ENCODE results near the gene ZFP90. TPM values are rescaled to one million over a fixed set of nuclear protein-coding genes. Genes with fewer than 3 reads are reported as not detected.
"Not testable (repeated sequence)": the region's sequence is repeated elsewhere in the genome, so short reads cannot be mapped to it uniquely, and the experiment has no call there.

The ZFP90 gene
- total RNA-seq, 1 experiment from 2014 or later: 21.8 TPM

DNA sequence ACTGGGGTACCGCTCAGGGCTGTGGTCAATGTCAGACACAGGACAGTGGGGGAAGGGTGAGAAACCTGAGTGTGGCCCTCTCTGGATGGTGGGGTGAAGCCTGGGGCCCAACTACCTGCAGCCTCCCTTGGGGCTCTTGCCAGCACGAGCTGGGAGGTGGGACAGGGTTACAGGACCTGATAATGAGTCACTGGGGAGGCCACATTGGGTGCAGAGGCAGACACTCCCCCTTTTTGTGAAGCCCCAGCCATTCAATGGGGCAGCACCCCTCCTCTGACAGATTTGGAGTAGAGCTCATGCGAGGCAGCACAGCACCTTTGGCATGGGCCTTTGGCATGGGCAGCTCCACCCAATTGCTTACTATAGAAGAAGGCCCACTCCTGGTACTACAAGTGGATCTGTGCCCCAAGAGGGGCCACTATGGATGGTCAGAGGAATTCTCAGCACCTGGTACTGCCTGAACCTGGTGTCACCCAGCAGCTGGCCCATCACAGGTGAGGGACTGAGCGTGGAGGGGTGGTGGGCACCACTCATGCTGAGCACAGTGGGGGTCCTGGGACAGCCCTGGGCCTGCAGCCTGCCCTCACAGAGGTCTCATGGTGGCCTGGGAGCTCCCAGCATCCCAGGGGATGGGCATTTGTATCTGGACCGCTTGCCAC, 45.5 kb upstream of the ZFP90 start:
- Histone ChIP-seq H3K9me2 (ENCODE audit: insufficient read depth) (no peaks in the 10 kb centered on the region), H3K79me2 (ENCODE audit: insufficient read depth, low read length) (no peaks in the 10 kb centered on the region), H4K20me1 (ENCODE audit: insufficient read depth) (no peaks in the 10 kb centered on the region), H3K9ac (ENCODE audit: low read length) (no peak overlapping the region), H3K27ac (ENCODE audit: low read depth, low read length) (no peak overlapping the region), H3K9me3 (ENCODE audit: control insufficient read depth in 1 of 2, insufficient read depth in 1 of 2, low read depth in 1 of 2, low read length in 2 of 2) (no peaks in the 10 kb centered on the region), H3K27me3 (ENCODE audit: insufficient read depth, low read length) (no peaks in the 10 kb centered on the region), H3K36me3 (ENCODE audit: control insufficient read depth in 1 of 2, insufficient read depth in 2 of 2, low read length in 2 of 2) (no peaks in the 10 kb centered on the region), H3K4me1 (ENCODE audit: control insufficient read depth in 1 of 2, insufficient read depth in 2 of 2, low read length in 2 of 2) (peaks cover 10 to 17% of the 10 kb centered on the region in 2 experiments), H3K4me2 (ENCODE audit: low read length) (no peak overlapping the region), H3K4me3 (replicated peaks in 1 of 2; ENCODE audit: low read depth in 1 of 2, low read length in 2 of 2) (no peak overlapping the region), H2AFZ (ENCODE audit: low read depth, low read length, poor library complexity, severe bottlenecking) (no peak overlapping the region)
- ATAC-seq (no peak), DNase-seq (ENCODE audit: low read depth, low spot score) (no peak)
- intact Hi-C loops (cut with micrococcal nuclease): no loop called here
- ChIA-PET RAD21 (ENCODE audit: low non-redundant PET in 1 of 2, low total read pairs in 2 of 2, uncharacterized antibody in 2 of 2, unreplicated experiment in 2 of 2) (no interaction called here), CTCF (no interaction called here), POLR2A (no interaction called here)
- TF ChIP-seq, protein P1, sequence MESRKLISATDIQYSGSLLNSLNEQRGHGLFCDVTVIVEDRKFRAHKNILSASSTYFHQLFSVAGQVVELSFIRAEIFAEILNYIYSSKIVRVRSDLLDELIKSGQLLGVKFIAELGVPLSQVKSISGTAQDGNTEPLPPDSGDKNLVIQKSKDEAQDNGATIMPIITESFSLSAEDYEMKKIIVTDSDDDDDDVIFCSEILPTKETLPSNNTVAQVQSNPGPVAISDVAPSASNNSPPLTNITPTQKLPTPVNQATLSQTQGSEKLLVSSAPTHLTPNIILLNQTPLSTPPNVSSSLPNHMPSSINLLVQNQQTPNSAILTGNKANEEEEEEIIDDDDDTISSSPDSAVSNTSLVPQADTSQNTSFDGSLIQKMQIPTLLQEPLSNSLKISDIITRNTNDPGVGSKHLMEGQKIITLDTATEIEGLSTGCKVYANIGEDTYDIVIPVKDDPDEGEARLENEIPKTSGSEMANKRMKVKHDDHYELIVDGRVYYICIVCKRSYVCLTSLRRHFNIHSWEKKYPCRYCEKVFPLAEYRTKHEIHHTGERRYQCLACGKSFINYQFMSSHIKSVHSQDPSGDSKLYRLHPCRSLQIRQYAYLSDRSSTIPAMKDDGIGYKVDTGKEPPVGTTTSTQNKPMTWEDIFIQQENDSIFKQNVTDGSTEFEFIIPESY (IDR thresholded peaks at IDR 0.05; ENCODE audit: extremely low read depth, insufficient replicate concordance, low read length): no peak
- TF ChIP-seq TCF7L2 (IDR thresholded peaks at IDR 0.05; ENCODE audit: borderline replicate concordance, extremely low read depth, insufficient read depth, insufficient read length) (no peak), RAD21 (IDR thresholded peaks at IDR 0.05; ENCODE audit: low read depth) (no peak)
- no TSS peak for BruUV-seq (replicated peaks)

GRCh38 chr16:68494261-68494660, 44.8 kb upstream of the ZFP90 start:
- DNase-seq (ENCODE audit: low read depth, low spot score); H3K9me2 ChIP-seq (ENCODE audit: insufficient read depth); intact Hi-C loops (cut with micrococcal nuclease); H4K20me1 ChIP-seq (ENCODE audit: insufficient read depth); POLR2A ChIA-PET; H3K9me3 ChIP-seq (ENCODE audit: control insufficient read depth in 1 of 2, insufficient read depth in 1 of 2, low read depth in 1 of 2, low read length in 2 of 2); RAD21 ChIA-PET (ENCODE audit: low non-redundant PET in 1 of 2, low total read pairs in 2 of 2, uncharacterized antibody in 2 of 2, unreplicated experiment in 2 of 2); H3K79me2 ChIP-seq (ENCODE audit: insufficient read depth, low read length); H3K27ac ChIP-seq (ENCODE audit: low read depth, low read length); H2AFZ ChIP-seq (ENCODE audit: low read depth, low read length, poor library complexity, severe bottlenecking); CTCF ChIA-PET; H3K36me3 ChIP-seq (ENCODE audit: control insufficient read depth in 1 of 2, insufficient read depth in 2 of 2, low read length in 2 of 2); H3K4me2 ChIP-seq (ENCODE audit: low read length); H3K9ac ChIP-seq (ENCODE audit: low read length); H3K4me3 ChIP-seq (replicated peaks in 1 of 2; ENCODE audit: low read depth in 1 of 2, low read length in 2 of 2); H3K27me3 ChIP-seq (ENCODE audit: insufficient read depth, low read length); BruUV-seq (replicated peaks); ATAC-seq: not testable (repeated sequence)
- H3K4me1 ChIP-seq (ENCODE audit: control insufficient read depth in 1 of 2, insufficient read depth in 2 of 2, low read length in 2 of 2): peaks cover 10 to 17% of the 10 kb centered on the region in 2 experiments
